Effector CD8-positive, alpha-beta T cell (primary cell): ENCODE data around the gene FNIP1.
"Not testable (repeated sequence)": the region's sequence is repeated elsewhere in the genome, so short reads cannot be mapped to it uniquely, and the experiment has no call there.

Source experiments
- DNase-seq: peaks from one replicate; lab custom pipeline; 2025; lab: John Stamatoyannopoulos, UW

Gene FNIP1

GRCh38 chr5:131684595-131684994 lies 112.2 kb downstream of the FNIP1 start:
- no peak for DNase-seq

GRCh38 chr5:131684051-131684450 lies 112.8 kb downstream of the FNIP1 start:
- no peak for DNase-seq

GRCh38 chr5:131682826-131683225 lies 114.0 kb downstream of the FNIP1 start:
- no peak for DNase-seq

- DNase-seq: no peak
Observed at GRCh38 chr5:131682175-131682574, 114.6 kb downstream of the FNIP1 start.

GRCh38 chr5:131679911-131680310 lies 116.9 kb downstream of the FNIP1 start:
- DNase-seq: no peak

- not testable (repeated sequence) for DNase-seq
Observed at GRCh38 chr5:131678273-131678672, 118.5 kb downstream of the FNIP1 start.

GRCh38 chr5:131677115-131677514 lies 119.7 kb downstream of the FNIP1 start:
- no peak for DNase-seq

GRCh38 chr5:131672776-131673175 lies 124.0 kb downstream of the FNIP1 start:
- no peak for DNase-seq

GRCh38 chr5:131671994-131672655 lies 124.7 kb downstream of the FNIP1 start:
- DNase-seq: no peak

GRCh38 chr5:131671409-131671808 lies 125.4 kb downstream of the FNIP1 start:
- no peak for DNase-seq

- no peak for DNase-seq
Observed at GRCh38 chr5:131664929-131665328, 131.9 kb downstream of the FNIP1 start.

- DNase-seq: no peak
Observed at GRCh38 chr5:131661933-131662332, 134.9 kb downstream of the FNIP1 start.

- no peak for DNase-seq
Observed at GRCh38 chr5:131659841-131660240, 137.0 kb downstream of the FNIP1 start.

GRCh38 chr5:131659290-131659689 lies 137.5 kb downstream of the FNIP1 start:
- DNase-seq: no peak

- DNase-seq: no peak
Observed at GRCh38 chr5:131654776-131655175, 142.0 kb downstream of the FNIP1 start.

- DNase-seq: no peak
Observed at GRCh38 chr5:131654309-131654708, 142.5 kb downstream of the FNIP1 start.

- no peak for DNase-seq
Observed at GRCh38 chr5:131649161-131649560, 147.7 kb downstream of the FNIP1 start.

GRCh38 chr5:131647048-131647769 lies 149.6 kb downstream of the FNIP1 start:
- DNase-seq: no peak

GRCh38 chr5:131644822-131645221 lies 152.0 kb downstream of the FNIP1 start:
- no peak for DNase-seq

- DNase-seq: no peak
Observed at GRCh38 chr5:131644370-131644769, 152.4 kb downstream of the FNIP1 start.

GRCh38 chr5:131641494-131641893 lies 155.3 kb downstream of the FNIP1 start:
- DNase-seq: no peak

- peak; percentile 10 for DNase-seq
Observed at GRCh38 chr5:131640043-131640856, 156.6 kb downstream of the FNIP1 start.

- no peak for DNase-seq
Observed at GRCh38 chr5:131639148-131639547, 157.7 kb downstream of the FNIP1 start.
